GM19238 (cell line): ENCODE measurements around the gene CYFIP1.

Source experiments
- DNase-seq: peaks from one replicate; pipeline ENCODE4 v3.0.0; 2011; ENCODE audit warnings: low spot score; ENCODE audit not compliant: insufficient read length

CYFIP1 gene

DNA sequence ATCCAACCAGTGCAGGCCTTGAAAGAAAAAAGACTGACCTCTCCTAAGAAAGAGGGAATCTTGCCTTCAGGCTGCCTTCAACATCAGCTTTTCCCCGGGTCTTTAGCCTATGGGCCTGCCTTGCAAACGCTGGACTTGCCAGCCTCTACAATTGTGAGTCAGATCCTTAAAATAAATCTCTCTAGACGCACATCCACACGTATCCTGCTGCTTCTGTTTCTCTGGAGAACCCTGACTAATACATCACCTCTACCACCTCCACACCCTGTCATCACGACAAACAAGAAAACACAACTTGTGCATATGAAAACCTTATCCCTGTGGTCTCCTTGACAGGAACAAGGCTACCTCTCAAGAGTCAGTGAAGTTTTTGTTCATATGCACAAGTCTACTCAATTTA, 11.8 kb downstream of the CYFIP1 start:
- no peak for DNase-seq

DNA sequence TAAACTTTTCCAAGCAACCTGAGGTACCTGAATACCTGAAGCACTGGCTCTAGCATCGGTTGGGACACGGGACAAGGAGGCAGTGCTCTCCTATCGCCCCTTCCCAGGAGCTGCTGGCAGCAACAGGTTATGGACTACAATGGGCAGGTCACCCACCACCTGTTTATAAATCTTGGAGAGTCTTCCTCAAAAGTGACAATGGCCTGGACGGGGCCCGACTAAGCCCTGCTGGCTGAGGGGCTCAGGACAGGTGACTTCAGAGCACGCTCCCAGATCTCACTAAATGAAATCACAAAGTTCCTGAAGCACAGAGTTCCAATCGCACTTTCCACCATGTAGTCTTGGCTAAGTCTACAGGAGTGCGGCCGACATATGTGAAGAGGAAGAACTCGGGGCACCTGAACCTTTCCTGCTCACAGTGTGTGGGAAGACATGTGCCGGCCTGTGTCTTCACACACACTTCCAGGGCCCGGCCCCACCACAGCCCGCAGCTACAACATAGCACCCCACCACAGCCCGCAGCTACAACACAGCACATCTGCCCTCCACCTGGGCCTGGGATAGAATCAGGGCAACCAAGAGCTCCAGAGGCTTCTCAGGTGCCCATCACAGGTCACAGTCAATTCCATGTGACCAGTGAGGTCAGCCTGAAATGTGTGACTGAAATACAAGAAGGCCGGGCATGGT, 12.9 kb downstream of the CYFIP1 start:
- DNase-seq: no peak

DNA sequence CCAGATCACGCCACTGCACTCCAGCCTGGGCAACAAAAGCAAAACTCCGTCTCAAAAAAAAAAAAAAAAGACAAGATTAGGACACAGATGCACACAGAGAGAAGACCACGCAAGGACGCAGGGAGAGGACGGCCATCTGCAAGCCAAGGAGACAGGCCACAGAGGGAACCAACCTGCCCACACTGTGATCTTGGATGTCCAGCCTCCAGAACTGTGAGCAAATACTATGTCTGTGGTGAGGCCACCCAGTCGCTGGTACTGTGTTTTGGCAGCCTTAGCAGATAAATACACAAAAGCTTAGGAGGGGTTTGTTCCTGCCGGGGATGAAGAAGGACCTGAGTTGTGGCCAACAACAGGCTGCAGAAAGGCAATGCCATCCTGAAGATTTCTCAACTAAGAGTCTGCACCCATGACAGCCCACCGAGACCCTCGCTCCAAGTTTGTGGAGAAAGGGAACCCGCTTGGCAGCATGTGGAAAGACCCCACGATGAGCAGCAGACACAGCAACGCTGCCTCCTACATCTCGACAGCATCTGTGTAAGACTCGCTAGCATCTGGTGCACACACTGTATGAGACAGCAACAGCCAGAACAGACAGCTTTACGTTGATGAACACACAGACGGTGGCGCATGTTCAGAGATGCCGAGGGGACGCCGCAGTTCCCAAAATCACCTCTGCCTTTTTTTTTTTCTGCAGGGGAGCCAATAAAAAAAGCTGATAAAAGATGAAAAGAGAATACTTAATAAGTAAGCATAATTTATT, 13.7 kb downstream of the CYFIP1 start:
- no peak for DNase-seq

DNA sequence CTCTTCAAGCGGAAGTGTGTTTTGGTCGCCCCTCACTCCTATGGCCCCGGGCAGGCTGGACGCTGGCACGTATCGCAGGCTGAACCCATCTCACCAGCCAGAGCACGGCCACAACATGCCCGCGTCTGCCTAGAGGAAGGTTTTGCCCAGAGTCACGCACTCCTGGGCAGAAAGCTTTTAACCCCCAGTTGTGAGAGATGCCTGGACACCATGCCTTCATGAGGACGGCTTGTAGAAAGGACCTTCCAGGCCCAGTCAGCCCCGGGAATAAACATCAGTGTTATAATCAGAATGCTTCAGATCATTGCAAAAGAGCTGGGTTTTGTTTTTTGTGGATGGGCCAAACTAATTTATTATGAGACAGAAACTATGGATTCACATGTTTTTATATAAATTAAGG, 16.5 kb downstream of the CYFIP1 start:
- no peak for DNase-seq

DNA sequence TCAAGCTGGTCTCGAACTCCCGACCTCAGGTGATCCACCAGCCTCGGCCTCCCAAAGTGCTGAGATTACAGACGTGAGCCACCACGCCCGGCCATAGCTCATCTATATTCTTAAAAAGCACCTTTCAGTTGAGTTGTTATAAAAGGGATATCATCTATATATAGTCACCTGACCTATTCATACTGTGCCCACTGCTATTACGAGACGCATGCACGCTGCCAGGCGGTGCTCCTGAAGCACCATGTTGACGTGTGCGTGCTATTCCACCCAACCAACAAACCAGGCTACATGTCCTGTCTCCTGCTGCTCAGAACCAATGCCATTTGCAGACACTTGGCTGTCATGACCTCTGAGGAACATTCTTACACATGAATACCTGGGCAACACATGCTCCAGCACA, 17.6 kb downstream of the CYFIP1 start:
- no peak for DNase-seq

DNA sequence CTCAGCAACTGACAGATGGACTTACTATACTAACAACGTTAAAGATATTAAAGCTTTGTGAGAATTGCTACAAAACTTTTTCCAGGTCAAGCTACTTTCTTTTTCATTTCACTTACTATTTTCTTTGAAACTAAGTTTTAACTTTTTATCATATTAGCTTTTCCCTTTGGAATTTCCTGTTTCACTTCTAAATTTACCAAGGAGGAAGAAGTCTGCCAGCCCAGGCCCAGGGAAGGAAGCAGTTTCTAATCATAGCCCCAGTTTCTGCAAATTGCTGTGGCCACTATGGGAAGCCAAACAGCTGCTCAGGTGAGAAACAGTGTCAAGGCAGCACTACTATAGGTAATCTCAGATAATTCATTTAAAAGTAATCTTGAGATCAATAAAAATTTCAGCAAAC, 18.4 kb downstream of the CYFIP1 start:
- DNase-seq: no peak

DNA sequence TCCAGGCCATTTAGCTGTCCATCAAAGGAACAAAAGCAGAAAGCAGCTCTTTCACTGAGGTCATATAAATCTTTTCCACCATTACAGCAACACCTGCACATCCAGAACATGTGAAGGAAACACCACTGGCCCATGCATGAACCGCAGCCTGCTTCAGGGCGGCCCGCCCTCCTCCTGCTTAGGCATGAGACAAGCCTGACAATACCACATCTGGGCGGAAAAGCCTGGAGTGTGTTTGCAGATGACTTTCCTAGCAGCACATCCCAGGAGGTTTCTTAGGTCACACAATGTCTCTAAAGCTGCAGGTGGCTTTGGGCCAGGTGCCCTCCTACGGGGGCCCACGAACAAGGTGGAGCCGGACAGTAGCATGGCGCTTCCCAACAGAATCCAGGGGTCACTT, 19.6 kb downstream of the CYFIP1 start:
- no peak for DNase-seq

DNA sequence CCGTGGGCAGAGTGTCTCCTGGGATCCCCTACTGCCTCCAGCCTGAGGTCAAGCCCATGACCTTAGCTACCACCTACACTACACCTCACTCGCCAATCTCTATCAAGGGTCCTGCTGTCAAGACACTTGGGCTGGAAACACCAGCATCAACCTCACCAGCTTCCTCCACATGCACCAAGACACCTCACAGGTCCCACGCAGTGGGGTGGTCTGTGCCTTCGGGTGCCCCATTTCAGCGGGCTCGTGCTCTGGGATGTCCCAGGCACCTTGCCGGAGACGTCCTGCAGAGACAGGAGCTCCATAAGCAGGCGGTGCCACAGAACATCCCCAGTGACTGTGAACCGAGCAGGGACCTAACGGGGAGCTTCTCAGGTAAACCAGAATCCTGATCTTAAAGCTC, 20.0 kb downstream of the CYFIP1 start:
- DNase-seq: no peak

DNA sequence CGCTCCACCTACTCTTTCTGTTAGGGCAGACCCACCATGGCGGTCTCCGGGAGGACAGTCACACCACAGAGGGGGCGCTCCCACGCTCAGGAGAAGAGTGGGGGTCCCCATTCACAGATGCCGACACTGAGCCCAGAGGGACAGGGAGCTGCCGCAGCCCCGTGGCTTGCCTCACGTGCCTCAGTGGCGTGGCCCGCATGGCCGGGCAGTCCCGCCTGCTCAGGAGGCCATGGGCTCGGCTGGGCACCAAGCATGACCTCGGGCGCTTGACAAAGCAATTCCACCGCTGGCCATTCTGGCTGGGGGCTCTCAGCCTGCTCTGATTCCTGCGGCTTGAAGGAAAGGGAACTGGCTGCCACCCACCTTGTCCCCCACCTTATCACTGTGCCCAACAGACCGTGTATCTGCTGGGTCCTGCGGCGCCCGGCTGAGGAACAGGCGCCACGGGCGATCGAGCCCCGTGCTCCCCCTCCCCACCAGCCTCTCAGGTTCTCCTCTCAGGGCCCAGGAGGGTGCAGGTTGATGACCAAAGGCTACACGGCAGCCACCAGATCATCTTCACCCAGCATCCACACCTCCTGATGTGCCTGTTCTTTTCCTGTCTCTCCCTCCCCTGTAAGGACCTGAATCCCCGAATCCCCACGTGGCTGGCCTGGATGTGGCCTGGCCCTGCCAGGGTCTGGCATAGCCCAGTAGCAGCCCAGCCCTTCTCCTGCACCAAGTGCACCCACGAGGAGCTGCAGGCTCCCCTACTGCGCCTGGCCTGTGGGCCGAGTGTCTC, 20.7 kb downstream of the CYFIP1 start:
- DNase-seq: no peak

DNA sequence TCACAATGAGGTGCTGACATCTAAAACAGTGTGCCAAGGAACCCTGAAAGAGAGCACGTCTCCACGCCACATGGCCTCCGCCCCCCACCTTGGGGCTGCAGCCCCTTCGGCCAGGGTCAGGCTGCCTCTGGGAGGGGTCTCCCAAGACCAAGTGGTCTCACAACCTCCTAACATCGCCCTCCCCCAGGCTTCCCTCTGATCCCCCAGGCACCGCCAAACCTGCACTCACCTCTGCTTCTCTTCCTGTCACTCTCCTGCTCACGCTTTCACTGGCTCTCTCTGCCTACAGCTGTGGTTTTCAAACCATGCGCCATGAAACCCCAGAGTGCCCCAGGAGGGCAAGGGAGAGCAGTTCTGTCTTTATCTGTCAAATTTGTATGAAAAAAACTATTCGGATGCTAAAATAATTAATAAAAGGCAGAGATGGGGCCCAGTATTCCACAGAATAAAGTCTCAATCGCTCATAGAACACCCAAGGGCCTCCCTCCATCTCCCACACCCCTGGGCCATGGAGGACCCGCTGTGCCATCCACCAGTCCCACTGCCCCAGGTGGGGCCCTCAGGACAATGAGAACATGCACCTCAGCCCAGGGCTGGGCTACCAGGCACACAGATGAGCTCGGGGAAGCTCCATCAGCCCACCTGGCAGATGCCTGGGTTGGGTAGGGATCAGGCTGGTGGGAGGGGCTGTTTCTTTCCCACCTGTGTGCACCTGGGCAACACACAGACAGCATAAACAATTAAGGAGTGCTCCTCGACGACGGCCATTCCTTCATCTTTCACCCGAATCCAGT, 21.5 kb downstream of the CYFIP1 start:
- no peak for DNase-seq

DNA sequence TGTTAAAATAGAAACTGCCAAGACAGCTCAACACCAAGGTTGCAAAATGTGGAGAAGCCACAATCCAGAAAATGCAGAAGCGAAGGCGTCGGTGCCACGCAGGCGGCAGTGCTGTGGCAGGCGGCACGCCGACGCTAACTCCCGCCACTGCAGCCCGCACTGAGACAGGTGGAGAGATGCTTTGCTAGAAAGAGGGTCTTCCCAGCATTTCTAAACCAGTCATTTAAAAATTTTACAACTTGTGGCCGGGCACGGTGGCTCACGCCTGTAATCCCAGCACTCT, 23.2 kb downstream of the CYFIP1 start:
- DNase-seq: no peak

DNA sequence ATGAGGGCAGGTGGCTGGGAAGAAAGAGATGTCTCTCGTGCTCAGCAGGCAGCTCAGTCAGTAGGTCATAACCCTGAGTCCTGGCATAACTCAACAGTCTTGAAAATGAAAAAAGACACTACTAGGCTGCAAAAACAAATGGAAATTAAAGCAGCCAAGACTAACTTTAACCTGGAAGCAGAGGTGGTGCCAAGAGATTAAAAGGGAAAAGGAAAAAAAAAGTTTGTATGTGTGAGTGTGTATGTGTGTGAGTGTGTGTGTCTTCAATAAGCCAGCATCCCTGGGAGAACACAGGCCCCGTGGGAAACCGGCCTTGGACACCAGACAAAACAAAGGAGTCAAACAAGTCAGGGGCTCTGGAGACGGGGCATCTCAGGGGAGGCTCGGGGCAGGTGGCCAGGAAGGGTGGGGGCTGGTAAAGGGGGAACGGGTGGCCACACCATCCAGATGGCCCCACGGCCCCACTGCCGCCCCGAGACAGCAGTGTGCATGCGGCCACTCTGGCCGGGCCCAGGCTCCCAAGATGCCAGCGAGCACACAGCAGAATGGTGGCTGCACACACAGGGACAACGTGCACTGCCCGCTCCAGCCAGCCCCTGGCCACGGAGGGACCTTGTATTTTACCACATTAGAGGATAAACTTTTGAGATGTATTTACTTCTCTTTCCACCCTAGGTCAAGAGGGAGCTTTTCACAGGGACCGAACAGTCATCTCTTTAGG, 23.8 kb downstream of the CYFIP1 start:
- no peak for DNase-seq

DNA sequence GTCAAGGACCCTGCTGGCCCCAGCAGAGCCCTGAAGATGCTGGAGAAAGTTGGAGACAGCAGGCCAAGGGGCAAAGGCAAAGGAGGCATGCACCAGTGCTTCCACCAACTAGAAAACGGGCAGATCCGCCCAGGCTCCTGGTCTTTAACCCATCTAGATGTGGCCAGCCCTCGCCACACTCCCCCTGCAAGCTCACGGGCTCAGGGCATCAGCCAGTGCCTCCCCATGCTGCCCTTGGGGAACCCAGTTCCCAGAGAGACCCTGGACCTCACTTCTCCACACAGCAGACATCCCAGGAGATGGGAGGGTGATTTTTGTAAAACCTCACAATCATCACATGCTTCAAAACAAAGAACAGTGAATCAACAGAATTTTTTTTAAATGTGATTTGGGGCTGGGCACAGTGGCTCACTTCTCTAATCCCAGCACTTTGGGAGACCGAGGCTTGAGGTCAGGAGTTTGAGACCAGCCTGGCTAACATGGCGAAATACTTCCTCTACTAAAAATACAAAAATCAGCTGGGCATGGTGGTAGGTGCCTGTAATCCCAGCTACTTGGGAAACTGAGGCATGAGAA, 24.5 kb downstream of the CYFIP1 start:
- no peak for DNase-seq

DNA sequence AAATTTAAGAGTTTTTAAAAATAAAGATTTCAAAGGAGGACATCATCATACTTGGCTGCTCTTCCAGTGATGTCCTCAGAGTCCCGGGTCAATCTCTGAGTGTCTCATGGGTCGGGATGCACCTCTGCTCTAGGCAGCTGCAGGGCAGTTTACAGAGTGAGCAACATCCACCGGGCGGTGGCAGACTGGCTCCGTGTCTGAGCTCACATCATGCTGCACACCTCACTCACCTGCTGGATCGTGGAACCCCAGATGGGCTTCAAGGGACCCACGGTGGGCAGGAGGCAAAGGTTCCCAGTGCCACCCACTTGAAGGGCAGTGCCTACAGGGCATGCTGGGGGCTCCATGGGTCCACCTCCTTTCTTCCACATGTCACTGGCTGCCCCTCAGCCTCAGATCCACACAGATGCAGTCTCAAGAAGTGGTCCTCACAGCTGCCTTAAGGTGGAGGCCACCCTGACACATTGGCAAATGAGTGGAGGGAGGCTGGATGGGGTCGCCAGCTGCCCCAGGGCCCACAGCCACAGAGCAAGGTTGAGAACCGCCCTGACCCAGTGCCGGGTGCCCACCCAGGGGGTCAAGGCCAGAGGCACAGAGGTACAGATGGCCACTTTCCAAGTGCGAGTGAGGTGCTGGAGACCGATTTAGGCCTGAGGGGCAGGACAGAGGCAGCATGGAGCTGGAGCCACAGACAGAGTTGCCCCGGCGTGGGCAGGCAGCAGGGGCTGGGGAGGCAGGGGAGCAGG, 25.2 kb downstream of the CYFIP1 start:
- DNase-seq: no peak

DNA sequence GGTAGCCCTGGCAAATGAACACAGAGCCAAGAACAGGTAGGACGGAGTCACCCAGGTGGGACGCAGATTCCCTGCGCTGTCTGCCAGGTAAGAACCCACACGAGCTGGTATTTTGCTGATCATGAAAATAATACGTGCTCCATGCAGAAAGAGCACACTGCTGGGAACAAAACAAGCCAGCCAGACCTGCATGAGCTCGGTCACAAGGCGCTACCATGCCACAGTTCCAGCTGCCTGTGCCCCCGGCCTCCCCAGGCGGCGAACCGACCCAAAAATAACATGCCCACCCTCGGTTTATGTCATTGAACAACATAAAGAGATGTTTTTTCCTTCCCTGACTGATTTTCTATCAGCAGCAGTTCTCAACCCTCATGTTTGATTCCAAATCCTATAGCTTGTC, 25.8 kb downstream of the CYFIP1 start:
- no peak for DNase-seq

DNA sequence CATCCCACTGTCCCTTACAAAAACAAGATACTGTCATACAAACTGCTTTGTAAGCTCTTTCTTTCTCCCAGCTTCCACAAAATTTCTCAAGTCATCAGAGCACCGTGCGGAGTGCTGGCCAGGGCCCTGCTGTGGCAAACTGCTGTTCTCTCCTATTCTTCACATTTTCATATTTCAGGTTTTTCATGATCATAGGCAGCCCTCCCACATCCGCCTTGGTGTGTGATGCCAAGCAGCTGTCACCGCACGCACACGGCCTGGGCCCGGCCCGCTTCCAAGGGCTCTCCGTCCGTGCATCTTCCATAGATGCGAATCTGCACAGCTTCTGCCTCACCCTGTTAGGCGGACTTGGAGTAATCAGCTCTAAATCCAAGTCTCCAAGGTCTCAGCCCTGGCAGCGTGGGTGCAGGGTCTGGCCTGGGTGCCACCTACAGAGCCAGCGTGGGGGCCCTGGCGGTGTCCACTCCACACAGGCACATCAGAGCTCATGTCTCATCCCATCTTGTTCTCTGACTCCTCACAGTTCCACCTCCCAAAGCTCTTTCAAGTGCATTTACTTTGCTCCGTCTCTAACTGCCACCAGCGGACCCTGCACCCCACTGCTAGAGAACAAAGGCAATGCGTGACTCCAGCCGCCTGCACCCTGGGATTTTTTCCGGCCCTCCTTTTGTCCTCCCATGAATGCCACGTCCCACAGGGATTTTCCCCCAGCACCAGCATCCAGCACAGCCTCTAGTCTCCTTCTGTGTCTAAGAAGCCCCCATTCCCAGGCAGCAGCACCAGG, 27.2 kb downstream of the CYFIP1 start:
- no peak for DNase-seq

DNA sequence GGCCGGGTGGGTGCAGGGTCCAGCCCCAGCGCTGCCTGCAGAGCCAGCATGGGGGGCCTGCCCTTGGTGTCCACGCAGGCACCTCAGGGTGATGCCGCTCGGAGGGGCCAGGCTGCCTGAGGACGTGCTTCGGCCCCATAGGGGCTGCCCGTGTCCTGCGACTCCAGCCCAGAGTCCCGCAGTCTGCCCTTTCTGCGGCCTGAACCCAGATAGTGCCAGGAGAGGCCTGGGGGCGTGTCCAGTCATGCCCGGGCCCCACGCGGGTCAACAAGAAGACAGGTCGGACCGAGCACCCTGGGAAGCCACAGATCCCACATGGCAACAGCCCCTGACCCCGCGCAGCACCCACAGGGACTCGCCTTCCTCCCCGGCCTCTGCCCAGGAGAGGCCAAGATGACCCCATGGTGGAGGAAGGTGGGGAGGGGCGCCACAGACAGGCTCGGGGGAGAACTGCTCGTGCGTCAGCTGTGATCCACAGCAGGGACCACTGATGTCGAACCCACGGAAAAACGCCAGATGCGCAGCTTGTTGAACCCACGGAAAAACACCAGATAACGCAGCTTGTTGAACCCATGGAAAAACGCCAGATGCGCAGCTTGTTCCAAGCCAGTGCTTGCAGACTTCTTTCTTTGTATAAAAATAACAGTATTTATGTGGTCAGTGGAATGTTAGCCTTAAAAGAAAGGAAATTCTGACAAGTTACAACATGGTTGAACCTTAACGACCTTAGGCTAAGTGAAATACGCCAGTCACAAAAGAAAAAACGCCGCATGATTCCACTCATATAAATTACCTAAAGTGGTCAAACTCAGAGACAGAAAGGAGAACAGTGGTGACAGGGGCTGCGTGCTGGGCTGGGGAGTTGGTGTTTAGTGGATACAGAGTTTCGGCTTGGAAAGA, 28.5 kb downstream of the CYFIP1 start:
- DNase-seq: no peak

DNA sequence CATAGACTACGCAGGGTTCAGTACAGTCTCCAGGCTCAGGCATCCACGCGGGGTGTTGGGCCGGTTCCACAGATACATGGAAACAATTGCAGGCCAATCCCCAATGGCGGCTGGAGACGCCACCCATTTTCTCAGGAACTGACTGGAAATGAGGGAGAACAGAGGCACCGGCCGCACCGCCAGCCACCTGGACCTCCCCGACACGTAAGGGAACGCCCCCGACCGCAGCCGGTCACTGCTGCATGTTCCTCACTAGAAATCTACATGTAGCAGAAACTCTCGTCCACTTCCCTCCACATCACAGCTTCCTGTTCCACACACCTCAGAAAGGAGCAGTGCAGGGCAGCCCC, 29.2 kb downstream of the CYFIP1 start:
- DNase-seq: no peak
